Measurements from ENCODE around the gene APCDD1. TPM values are rescaled to one million over a fixed set of nuclear protein-coding genes. Genes with fewer than 3 reads are reported as not detected.

The APCDD1 gene
- total and polyA plus RNA-seq, 2 experiments from 2014 or later: 30.8 to 51.2 TPM

DNA sequence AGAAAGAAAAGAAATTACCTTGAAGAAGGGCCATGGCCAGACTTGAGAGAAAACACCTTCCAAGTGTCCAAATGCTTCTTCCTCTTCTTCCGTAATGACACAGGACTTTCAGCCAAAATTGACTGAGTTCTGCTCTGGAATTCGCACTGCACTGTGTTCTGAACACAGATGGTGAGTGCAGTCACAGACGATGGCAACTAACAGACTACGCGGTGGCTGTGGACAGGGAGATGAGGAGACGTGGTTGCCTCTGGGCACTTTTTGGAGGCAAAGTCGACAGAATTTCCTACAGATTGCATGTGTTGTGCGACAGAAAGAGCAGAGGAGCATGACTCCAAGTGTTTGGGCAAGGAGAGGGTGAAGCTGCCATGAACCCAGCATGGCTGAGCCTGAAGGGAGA is 67.1 kb downstream of the APCDD1 start:
- H3K4me3 ChIP-seq: no peak overlapping the region
- no peaks in the 10 kb centered on the region for H3K36me3 ChIP-seq
- H3K9me3 ChIP-seq (ENCODE audit: low read depth): no peaks in the 10 kb centered on the region
- peaks cover 2% of the 10 kb centered on the region for H3K4me1 ChIP-seq (ENCODE audit: low read depth)
- TF ChIP-seq CTCF (IDR thresholded peaks at IDR 0.05; ENCODE audit: low read depth, low read length): no peak
- H3K27ac ChIP-seq: no peak overlapping the region
- no peak for DNase-seq (ENCODE audit: low read depth in 1 of 2, low spot score in 1 of 2)
- H3K27me3 ChIP-seq: no peaks in the 10 kb centered on the region

DNA sequence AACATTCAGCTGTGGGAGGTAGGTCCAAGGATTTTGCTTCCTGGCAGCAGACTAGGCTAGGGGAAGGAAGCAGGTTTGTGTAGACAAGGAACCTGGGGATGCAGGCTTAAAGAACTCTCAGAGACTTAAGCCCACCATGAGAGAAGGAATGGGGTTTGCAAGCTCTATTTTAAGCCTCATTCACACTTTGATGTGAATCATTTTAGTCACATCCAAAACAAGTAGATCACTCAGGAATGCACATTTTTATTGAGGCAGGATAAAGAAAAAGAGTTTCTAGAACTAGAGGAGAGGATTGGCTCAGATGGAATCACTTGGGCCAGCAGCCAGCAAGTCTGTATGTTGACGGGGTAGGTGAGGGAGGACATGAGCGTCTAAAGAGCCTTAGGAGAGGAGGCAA is 68.1 kb downstream of the APCDD1 start:
- DNase-seq (ENCODE audit: low read depth in 1 of 2, low spot score in 1 of 2): no peak
- Histone ChIP-seq H3K9me3 (ENCODE audit: low read depth) (no peaks in the 10 kb centered on the region), H3K27ac (no peak overlapping the region), H3K27me3 (no peaks in the 10 kb centered on the region), H3K4me3 (no peak overlapping the region), H3K36me3 (no peaks in the 10 kb centered on the region), H3K4me1 (ENCODE audit: low read depth) (peaks cover 3% of the 10 kb centered on the region)
- no peak for TF ChIP-seq CTCF (IDR thresholded peaks at IDR 0.05; ENCODE audit: low read depth, low read length)

- H3K27ac ChIP-seq: no peak overlapping the region
- no peak overlapping the region for H3K4me3 ChIP-seq
- H3K27me3 ChIP-seq: no peaks in the 10 kb centered on the region
- H3K4me1 ChIP-seq (ENCODE audit: low read depth): peaks cover 9% of the 10 kb centered on the region
- no peaks in the 10 kb centered on the region for H3K9me3 ChIP-seq (ENCODE audit: low read depth)
- no peak for DNase-seq (ENCODE audit: low read depth in 1 of 2, low spot score in 1 of 2)
- H3K36me3 ChIP-seq: no peaks in the 10 kb centered on the region
- TF ChIP-seq CTCF (IDR thresholded peaks at IDR 0.05; ENCODE audit: low read depth, low read length): no peak
Observed at GRCh38 chr18:10523544-10523943, 69.1 kb downstream of the APCDD1 start.

GRCh38 chr18:10524507-10525370 is 70.3 kb downstream of the APCDD1 start:
- H3K9me3 ChIP-seq (ENCODE audit: low read depth): no peaks in the 10 kb centered on the region
- no peaks in the 10 kb centered on the region for H3K27me3 ChIP-seq
- H3K27ac ChIP-seq: no peak overlapping the region
- no peaks in the 10 kb centered on the region for H3K36me3 ChIP-seq
- TF ChIP-seq CTCF (IDR thresholded peaks at IDR 0.05; ENCODE audit: low read depth, low read length): no peak
- H3K4me3 ChIP-seq: no peak overlapping the region
- peaks cover 12% of the 10 kb centered on the region for H3K4me1 ChIP-seq (ENCODE audit: low read depth)
- DNase-seq (ENCODE audit: low read depth in 1 of 2, low spot score in 1 of 2): peak in 1 of 2 donors; percentile 21

DNA sequence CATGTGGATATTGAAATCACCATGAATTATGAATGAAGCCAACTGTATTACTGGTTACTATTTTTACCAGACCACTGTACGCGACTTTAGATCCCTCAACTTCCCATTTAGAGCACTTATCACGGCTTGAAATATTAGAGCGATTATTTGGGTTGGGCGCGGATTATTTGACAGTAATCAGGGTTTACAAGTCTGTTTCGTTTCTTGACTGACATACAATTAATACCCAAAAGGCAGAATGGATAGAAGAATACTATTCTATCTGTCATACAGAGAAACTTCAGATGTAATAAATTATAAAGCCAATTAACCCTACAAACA is 70.9 kb downstream of the APCDD1 start:
- no peak for TF ChIP-seq CTCF (IDR thresholded peaks at IDR 0.05; ENCODE audit: low read depth, low read length)
- H3K27me3 ChIP-seq: no peaks in the 10 kb centered on the region
- no peak overlapping the region for H3K27ac ChIP-seq
- H3K4me3 ChIP-seq: peak overlapping the region; percentile 71
- no peaks in the 10 kb centered on the region for H3K36me3 ChIP-seq
- H3K4me1 ChIP-seq (ENCODE audit: low read depth): peaks cover 12% of the 10 kb centered on the region
- H3K9me3 ChIP-seq (ENCODE audit: low read depth): no peaks in the 10 kb centered on the region
- no peak for DNase-seq (ENCODE audit: low read depth in 1 of 2, low spot score in 1 of 2)
